Cardiac septum (tissue), 1 donor: Measurements from ENCODE around the gene SHROOM4. TPM values are rescaled to one million over a fixed set of nuclear protein-coding genes. Genes with fewer than 3 reads are reported as not detected.

Source experiments
- DNase-seq: peaks from one replicate; pipeline ENCODE4 v3.0.0-alpha.2; 2020; ENCODE audit warnings: low spot score
- intact Hi-C: fragments of 100-400 bp; cut with DNase I; formaldehyde crosslinking; loops from one replicate; pipeline ENCODE4 v1.14.0; 2022
- total RNA-seq: library from RNA; stranded (reverse); fragmentation: NEBNext Ultra II Directional; extraction: Animal tissue kit (Norgen Biotek cat#: 25700); gene quantifications from one replicate; pipeline ENCODE4 v1.2.1, GENCODE V29; 2021
- donor health status: DM: no; HTN: no; CAD: no.

Gene SHROOM4
- total RNA-seq, 1 donor from 2014 or later = 8.6 TPM

- intact Hi-C loops = no loop called here
- no peak for DNase-seq
Observed at GRCh38 chrX:50629774-50630173, 184.2 kb downstream of the SHROOM4 start.

- no peak for DNase-seq
- intact Hi-C loops = no loop called here
Observed at GRCh38 chrX:50627696-50628095, 186.3 kb downstream of the SHROOM4 start.

- no peak for DNase-seq
- intact Hi-C loops = no loop called here
Observed at GRCh38 chrX:50626432-50626831, 187.6 kb downstream of the SHROOM4 start.

- no peak for DNase-seq
- intact Hi-C loops = no loop called here
Observed at GRCh38 chrX:50622751-50623150, 191.2 kb downstream of the SHROOM4 start.

GRCh38 chrX:50618788-50619558, 195.0 kb downstream of the SHROOM4 start:
- no peak for DNase-seq

GRCh38 chrX:50617183-50617582, 196.8 kb downstream of the SHROOM4 start:
- intact Hi-C loops = no loop called here
- DNase-seq = no peak

More at GRCh38 chrX:50618788-50619558, 195.0 kb downstream of the SHROOM4 start:
- intact Hi-C loops = loop anchor here (1.0 to 2.0 kb wide), 2 partner anchors 24 to 27 kb away; no protein-coding TSS in a partner anchor

GRCh38 chrX:50615570-50616158, 198.3 kb downstream of the SHROOM4 start:
- intact Hi-C loops = no loop called here
- no peak for DNase-seq

- intact Hi-C loops = no loop called here
- DNase-seq = no peak
Observed at GRCh38 chrX:50614460-50614859, 199.5 kb downstream of the SHROOM4 start.

- intact Hi-C loops = no loop called here
- DNase-seq = no peak
Observed at GRCh38 chrX:50613846-50614245, 200.1 kb downstream of the SHROOM4 start.

GRCh38 chrX:50609796-50610195, 204.2 kb downstream of the SHROOM4 start:
- intact Hi-C loops = no loop called here
- DNase-seq = no peak

GRCh38 chrX:50606300-50606950, 207.6 kb downstream of the SHROOM4 start:
- no peak for DNase-seq
- intact Hi-C loops = no loop called here

GRCh38 chrX:50596056-50596455, 217.9 kb downstream of the SHROOM4 start:
- intact Hi-C loops = no loop called here
- no peak for DNase-seq

GRCh38 chrX:50594788-50595187, 219.2 kb downstream of the SHROOM4 start:
- DNase-seq = no peak
- intact Hi-C loops = no loop called here

- DNase-seq = no peak
- intact Hi-C loops = no loop called here
Observed at GRCh38 chrX:50586980-50587379, 227.0 kb downstream of the SHROOM4 start.

- no peak for DNase-seq
- intact Hi-C loops = no loop called here
Observed at GRCh38 chrX:50586407-50586806, 227.6 kb downstream of the SHROOM4 start.

- intact Hi-C loops = no loop called here
- no peak for DNase-seq
Observed at GRCh38 chrX:50581405-50581804, 232.6 kb downstream of the SHROOM4 start.

GRCh38 chrX:50579955-50580354, 234.0 kb downstream of the SHROOM4 start:
- DNase-seq = no peak
- intact Hi-C loops = no loop called here

- intact Hi-C loops = no loop called here
- DNase-seq = no peak
Observed at GRCh38 chrX:50577326-50577725, 236.7 kb downstream of the SHROOM4 start.

- DNase-seq = no peak
- intact Hi-C loops = no loop called here
Observed at GRCh38 chrX:50567636-50568035, 246.4 kb downstream of the SHROOM4 start.

- DNase-seq = no peak
- intact Hi-C loops = no loop called here
Observed at GRCh38 chrX:50565718-50566117, 248.3 kb downstream of the SHROOM4 start.
